Nephron progenitor cell (in vitro differentiated cells): ENCODE measurements around the gene EFNA5.

ENCODE experiments used
- DNase-seq: peaks from one replicate; pipeline ENCODE4 v3.0.0; 2021
- H3K27ac Mint-ChIP-seq: 2 replicates; pipeline ENCODE4 v1.8.0; 2021; ENCODE audit warnings: mild to moderate bottlenecking, moderate library complexity, mixed read lengths
- H3K27me3 Mint-ChIP-seq: 2 replicates; pipeline ENCODE4 v1.8.0; 2021; ENCODE audit warnings: mild to moderate bottlenecking, low read depth, mixed read lengths; ENCODE audit not compliant: poor library complexity
- H3K36me3 Mint-ChIP-seq: 2 replicates; pipeline ENCODE4 v1.8.0; 2021; ENCODE audit warnings: low read depth, mixed read lengths
- H3K4me1 Mint-ChIP-seq: 2 replicates; pipeline ENCODE4 v1.8.0; 2021; ENCODE audit warnings: mixed read lengths
- H3K4me3 Mint-ChIP-seq: 2 replicates; pipeline ENCODE4 v1.8.0; 2021; ENCODE audit warnings: mild to moderate bottlenecking, moderate library complexity, mixed read lengths
- H3K9me3 Mint-ChIP-seq: 2 replicates; pipeline ENCODE4 v1.8.0; 2021; ENCODE audit warnings: mild to moderate bottlenecking, moderate library complexity, mixed read lengths
- CTCF ChIP-seq: fragments of 200-600 bp; sonication (generic); IDR thresholded peaks from 2 replicates; pipeline ENCODE4 v1.5.0; 2021; ENCODE audit warnings: antibody characterized with exemption

Gene EFNA5

GRCh38 chr5:107604990-107605389 is 65.7 kb downstream of the EFNA5 start:
- TF ChIP-seq CTCF: no peak
- peaks cover 5% of the 10 kb centered on the region for H3K36me3 Mint-ChIP-seq

GRCh38 chr5:107604146-107604910 is 66.4 kb downstream of the EFNA5 start:
- TF ChIP-seq CTCF: no peak
- Mint-ChIP-seq H3K36me3 (peaks cover 5% of the 10 kb centered on the region), H3K4me3 (peak overlapping the region; percentile 1), H3K9me3 (no peaks in the 10 kb centered on the region), H3K4me1 (peaks cover 79% of the 10 kb centered on the region), H3K27ac (no peak overlapping the region), H3K27me3 (peaks cover under 1% of the 10 kb centered on the region)
- no peak for DNase-seq

More at GRCh38 chr5:107604990-107605389, 65.7 kb downstream of the EFNA5 start:
- Mint-ChIP-seq H3K27me3 (peaks cover 2% of the 10 kb centered on the region), H3K4me1 (peaks cover 84% of the 10 kb centered on the region), H3K9me3 (no peaks in the 10 kb centered on the region), H3K27ac (no peak overlapping the region), H3K4me3 (peak overlapping the region; percentile 1)
- DNase-seq: no peak

- Mint-ChIP-seq H3K9me3 (no peaks in the 10 kb centered on the region), H3K4me1 (peaks cover 70% of the 10 kb centered on the region), H3K4me3 (no peak overlapping the region), H3K27me3 (no peaks in the 10 kb centered on the region), H3K36me3 (peaks cover 5% of the 10 kb centered on the region), H3K27ac (no peak overlapping the region)
- DNase-seq: no peak
- TF ChIP-seq CTCF: no peak
Measured at GRCh38 chr5:107603349-107603748, 67.4 kb downstream of the EFNA5 start.

- H3K36me3 Mint-ChIP-seq: peaks cover 5% of the 10 kb centered on the region
- no peaks in the 10 kb centered on the region for H3K9me3 Mint-ChIP-seq
- TF ChIP-seq CTCF: no peak
- H3K4me1 Mint-ChIP-seq: peaks cover 65% of the 10 kb centered on the region
- DNase-seq: no peak
- H3K4me3 Mint-ChIP-seq: no peak overlapping the region
- H3K27ac Mint-ChIP-seq: peak overlapping the region; percentile 86
- no peaks in the 10 kb centered on the region for H3K27me3 Mint-ChIP-seq
Measured at GRCh38 chr5:107602896-107603295, 67.8 kb downstream of the EFNA5 start.

- DNase-seq: no peak
- Mint-ChIP-seq H3K4me3 (no peak overlapping the region), H3K9me3 (no peaks in the 10 kb centered on the region), H3K27me3 (no peaks in the 10 kb centered on the region), H3K27ac (no peak overlapping the region), H3K4me1 (peaks cover 47% of the 10 kb centered on the region), H3K36me3 (peaks cover 5% of the 10 kb centered on the region)
- no peak for TF ChIP-seq CTCF
Measured at GRCh38 chr5:107601076-107601475, 69.7 kb downstream of the EFNA5 start.

GRCh38 chr5:107598958-107599357 is 71.8 kb downstream of the EFNA5 start:
- Mint-ChIP-seq H3K27ac (no peak overlapping the region), H3K4me3 (no peak overlapping the region), H3K9me3 (no peaks in the 10 kb centered on the region), H3K27me3 (no peaks in the 10 kb centered on the region), H3K36me3 (peaks cover 5% of the 10 kb centered on the region), H3K4me1 (peaks cover 27% of the 10 kb centered on the region)
- no peak for DNase-seq
- no peak for TF ChIP-seq CTCF
